ENCODE measurements around the gene SLC44A2.
"Not testable (repeated sequence)": the region's sequence is repeated elsewhere in the genome, so short reads cannot be mapped to it uniquely, and the experiment has no call there.

The SLC44A2 gene

DNA sequence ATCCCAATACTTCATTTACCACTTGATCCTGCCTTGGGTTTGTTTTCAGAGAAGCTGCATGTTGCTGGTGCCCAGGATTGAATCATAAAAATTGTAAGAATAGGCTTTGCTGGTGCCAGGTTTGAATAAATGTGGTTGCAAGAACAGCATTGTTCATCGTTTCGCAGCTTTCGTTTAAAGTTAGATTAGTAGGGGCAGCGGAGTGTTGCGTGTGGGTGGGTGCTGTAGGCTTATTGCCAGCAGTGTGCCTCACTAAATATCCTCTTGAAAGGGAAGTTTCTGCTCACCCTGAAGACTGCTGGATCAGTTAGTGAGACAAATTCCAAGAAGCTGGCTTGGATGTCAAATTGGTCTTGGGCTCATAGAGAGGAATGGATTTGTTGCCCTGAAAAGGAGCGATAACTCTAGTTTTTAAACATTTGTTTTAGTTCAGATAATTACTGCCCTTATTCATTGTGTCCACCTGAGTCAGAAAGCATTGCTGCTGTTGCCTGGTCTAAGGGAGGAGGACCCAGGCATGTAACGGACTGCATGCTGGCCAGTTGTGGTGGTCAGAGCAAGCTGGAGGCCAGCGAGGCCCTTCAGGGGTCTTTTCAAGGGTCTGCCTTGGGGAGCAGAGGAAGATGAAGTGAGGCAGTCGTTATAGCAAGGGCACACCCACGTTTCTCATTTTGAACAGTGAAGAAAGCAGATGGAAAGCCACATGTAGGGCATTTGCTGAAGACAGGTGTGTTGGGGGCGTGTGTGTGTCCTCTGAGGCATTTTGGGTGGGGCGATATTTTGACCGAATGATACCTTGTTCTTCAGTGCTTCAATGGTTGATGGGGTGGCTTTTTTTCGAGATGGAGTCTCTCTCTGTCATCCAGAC lies 37.3 kb downstream of the SLC44A2 start:
- H3K27ac ChIP-seq: peak overlapping the region; percentile 8; the same call in 1 of the 2 replicates

DNA sequence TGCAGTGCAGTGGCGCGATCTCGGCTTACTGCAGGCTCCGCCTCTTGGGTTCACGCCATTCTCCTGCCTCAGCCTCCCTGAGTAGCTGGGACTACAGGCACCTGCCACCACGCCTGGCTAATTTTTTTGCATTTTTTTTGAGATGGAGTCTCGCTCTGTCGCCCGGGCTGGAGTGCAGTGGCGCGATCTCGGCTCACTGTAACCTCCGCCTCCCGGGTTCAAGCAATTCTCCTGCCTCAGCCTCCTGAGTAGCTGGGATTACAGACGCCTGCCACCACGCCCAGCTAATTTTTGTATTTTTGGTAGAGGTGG lies 37.9 kb downstream of the SLC44A2 start:
- not testable (repeated sequence) for H3K27ac ChIP-seq; H3K4me3 ChIP-seq; H3K9me3 ChIP-seq (ENCODE audit: low read depth, low read length); DNase-seq (ENCODE audit: low read depth, low spot score); H3K9ac ChIP-seq (ENCODE audit: insufficient read length)
- H3K36me3 ChIP-seq (ENCODE audit: insufficient read depth, low read length): peaks cover 66% of the 10 kb centered on the region

More for the DNA sequence above, 37.3 kb downstream of the SLC44A2 start:
- TF ChIP-seq EZH2 (IDR thresholded peaks at IDR 0.05): no peak
- TF ChIP-seq POLR2AphosphoS5 (IDR thresholded peaks at IDR 0.05; ENCODE audit: borderline replicate concordance, low read depth, low read length): no peak
- no peak for TF ChIP-seq FOXP2 (optimal IDR thresholded peaks at IDR 0.05; ENCODE audit: control extremely low read depth, extremely low read length, insufficient read depth)
- DNase-seq (ENCODE audit: low read depth, low spot score): no peak
- H3K9ac ChIP-seq (ENCODE audit: insufficient read length): no peak overlapping the region
- no peaks in the 10 kb centered on the region for H3K9me3 ChIP-seq (ENCODE audit: low read depth, low read length)
- H3K36me3 ChIP-seq (ENCODE audit: insufficient read depth, low read length): peaks cover 68% of the 10 kb centered on the region
- no peak overlapping the region for H3K4me3 ChIP-seq

DNA sequence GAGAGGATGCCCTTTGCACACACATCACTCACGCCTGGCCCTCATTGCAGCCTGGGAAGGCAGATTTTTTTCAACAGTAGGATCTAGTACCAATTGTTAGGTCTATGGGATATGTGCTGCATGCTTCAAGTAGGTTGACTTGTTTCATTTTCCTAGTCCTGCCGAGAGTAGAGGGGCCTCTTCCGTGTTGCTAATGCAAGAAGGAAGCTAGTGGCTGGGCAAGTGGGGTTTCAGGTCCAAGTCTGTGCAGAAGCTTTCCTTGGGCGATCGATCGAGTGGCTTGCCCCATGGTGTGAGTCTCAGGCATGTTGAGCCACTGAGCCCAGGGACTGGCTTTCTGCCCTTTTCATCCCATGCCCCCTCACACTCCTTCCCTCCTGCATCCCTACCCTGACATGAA lies 42.5 kb downstream of the SLC44A2 start:
- TF ChIP-seq EZH2 (IDR thresholded peaks at IDR 0.05): no peak
- no peak for TF ChIP-seq POLR2AphosphoS5 (IDR thresholded peaks at IDR 0.05; ENCODE audit: borderline replicate concordance, low read depth, low read length)
- TF ChIP-seq FOXP2 (optimal IDR thresholded peaks at IDR 0.05; ENCODE audit: control extremely low read depth, extremely low read length, insufficient read depth): no peak
- Histone ChIP-seq H3K36me3 (ENCODE audit: insufficient read depth, low read length) (peaks cover 62% of the 10 kb centered on the region), H3K9ac (ENCODE audit: insufficient read length) (no peak overlapping the region), H3K27ac (no peak overlapping the region), H3K9me3 (ENCODE audit: low read depth, low read length) (no peaks in the 10 kb centered on the region), H3K4me3 (no peak overlapping the region)
- DNase-seq (ENCODE audit: low read depth, low spot score): no peak

DNA sequence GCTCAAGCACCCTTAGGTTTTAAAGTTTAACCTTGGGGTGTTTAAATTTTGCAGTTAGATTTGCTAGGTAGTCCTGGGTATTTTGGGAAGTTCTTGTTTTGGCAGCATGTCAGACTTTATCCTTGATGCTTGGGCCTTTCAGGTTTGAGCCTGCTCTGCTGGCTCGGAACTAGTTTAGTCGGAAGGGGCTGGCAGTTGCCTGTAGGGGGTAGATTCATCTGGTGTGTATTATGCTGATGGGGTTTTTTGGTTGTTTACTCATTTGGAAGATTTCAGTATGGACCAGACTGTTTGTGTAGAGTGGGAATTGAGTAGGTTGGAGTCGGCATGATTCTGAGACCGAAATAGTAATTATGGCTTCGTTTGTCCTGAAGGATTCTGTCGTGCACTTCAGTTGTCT lies 43.9 kb downstream of the SLC44A2 start:
- Histone ChIP-seq H3K4me3 (no peak overlapping the region), H3K9me3 (ENCODE audit: low read depth, low read length) (no peaks in the 10 kb centered on the region), H3K9ac (ENCODE audit: insufficient read length) (no peak overlapping the region), H3K36me3 (ENCODE audit: insufficient read depth, low read length) (peaks cover 72% of the 10 kb centered on the region), H3K27ac (peak overlapping the region; percentile 30; the same call in 1 of the 2 replicates)
- TF ChIP-seq EZH2 (IDR thresholded peaks at IDR 0.05): no peak
- TF ChIP-seq POLR2AphosphoS5 (IDR thresholded peaks at IDR 0.05; ENCODE audit: borderline replicate concordance, low read depth, low read length): no peak
- no peak for TF ChIP-seq FOXP2 (optimal IDR thresholded peaks at IDR 0.05; ENCODE audit: control extremely low read depth, extremely low read length, insufficient read depth)
- no peak for DNase-seq (ENCODE audit: low read depth, low spot score)

DNA sequence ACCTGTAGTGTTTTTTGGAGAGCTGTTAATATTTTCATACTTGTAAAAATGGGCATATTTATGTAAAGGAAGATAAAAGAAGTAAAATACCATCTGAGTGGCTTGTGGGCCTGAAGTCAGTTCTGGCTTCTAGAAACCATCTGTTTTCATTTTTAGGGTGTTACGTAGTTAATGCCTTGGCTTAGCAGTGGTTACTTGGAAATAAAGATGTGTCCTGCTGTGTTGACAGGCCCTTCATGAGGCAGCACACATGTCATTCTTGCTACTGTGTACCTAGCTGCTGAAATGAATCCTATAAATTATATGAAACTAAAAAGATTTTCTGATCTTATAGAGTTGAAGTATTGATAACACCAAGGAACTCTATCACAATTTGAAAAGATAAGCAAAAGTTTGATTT lies 44.8 kb downstream of the SLC44A2 start:
- H3K36me3 ChIP-seq (ENCODE audit: insufficient read depth, low read length): peaks cover 80% of the 10 kb centered on the region
- no peak overlapping the region for H3K9ac ChIP-seq (ENCODE audit: insufficient read length)
- DNase-seq (ENCODE audit: low read depth, low spot score): no peak
- H3K27ac ChIP-seq: 0 out of 2 replicates have a peak overlapping the region, but pooled peaks have one; percentile 30
- TF ChIP-seq POLR2AphosphoS5 (IDR thresholded peaks at IDR 0.05; ENCODE audit: borderline replicate concordance, low read depth, low read length): no peak
- no peak for TF ChIP-seq EZH2 (IDR thresholded peaks at IDR 0.05)
- TF ChIP-seq FOXP2 (optimal IDR thresholded peaks at IDR 0.05; ENCODE audit: control extremely low read depth, extremely low read length, insufficient read depth): no peak
- no peaks in the 10 kb centered on the region for H3K9me3 ChIP-seq (ENCODE audit: low read depth, low read length)
- no peak overlapping the region for H3K4me3 ChIP-seq

DNA sequence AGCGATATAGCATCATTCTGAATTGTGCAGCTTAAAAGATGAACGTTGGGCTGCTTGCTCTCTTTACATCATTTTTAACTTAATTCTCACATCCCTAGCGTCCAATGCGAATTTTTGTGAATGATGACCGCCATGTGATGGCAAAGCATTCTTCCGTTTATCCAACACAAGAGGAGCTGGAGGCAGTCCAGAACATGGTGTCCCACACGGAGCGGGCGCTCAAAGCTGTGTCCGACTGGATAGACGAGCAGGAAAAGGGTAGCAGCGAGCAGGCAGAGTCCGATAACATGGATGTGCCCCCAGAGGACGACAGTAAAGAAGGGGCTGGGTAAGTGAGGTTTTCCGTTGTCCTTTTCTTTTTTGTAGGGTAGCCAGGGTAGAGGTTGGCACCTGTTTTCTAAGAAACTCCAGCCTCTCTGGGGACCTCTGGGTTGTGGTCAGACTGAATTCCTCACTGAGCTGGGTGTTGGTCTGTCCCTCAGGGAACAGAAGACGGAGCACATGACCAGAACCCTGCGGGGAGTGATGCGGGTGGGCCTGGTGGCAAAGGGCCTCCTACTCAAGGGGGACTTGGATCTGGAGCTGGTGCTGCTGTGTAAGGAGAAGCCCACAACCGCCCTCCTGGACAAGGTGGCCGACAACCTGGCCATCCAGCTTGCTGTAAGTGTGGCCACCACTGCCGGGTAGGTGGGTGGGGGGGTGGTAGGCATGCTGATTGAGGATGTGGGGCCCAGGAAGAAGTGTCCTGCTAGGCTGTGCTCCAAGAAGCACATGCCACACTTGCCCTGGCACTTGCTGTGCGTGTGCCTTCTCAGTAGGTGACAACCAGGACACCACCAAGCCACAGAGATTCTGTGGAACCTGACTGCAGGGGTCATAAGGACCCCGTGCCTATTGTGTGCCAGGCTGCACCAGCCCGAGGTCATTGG lies 45.8 kb downstream of the SLC44A2 start:
- H3K4me3 ChIP-seq: no peak overlapping the region
- H3K9me3 ChIP-seq (ENCODE audit: low read depth, low read length): no peaks in the 10 kb centered on the region
- H3K27ac ChIP-seq: no peak overlapping the region
- TF ChIP-seq POLR2AphosphoS5 (IDR thresholded peaks at IDR 0.05; ENCODE audit: borderline replicate concordance, low read depth, low read length): no peak
- TF ChIP-seq EZH2 (IDR thresholded peaks at IDR 0.05): no peak
- no peak for TF ChIP-seq FOXP2 (optimal IDR thresholded peaks at IDR 0.05; ENCODE audit: control extremely low read depth, extremely low read length, insufficient read depth)
- DNase-seq (ENCODE audit: low read depth, low spot score): no peak
- no peak overlapping the region for H3K9ac ChIP-seq (ENCODE audit: insufficient read length)
- peaks cover 84% of the 10 kb centered on the region for H3K36me3 ChIP-seq (ENCODE audit: insufficient read depth, low read length)

DNA sequence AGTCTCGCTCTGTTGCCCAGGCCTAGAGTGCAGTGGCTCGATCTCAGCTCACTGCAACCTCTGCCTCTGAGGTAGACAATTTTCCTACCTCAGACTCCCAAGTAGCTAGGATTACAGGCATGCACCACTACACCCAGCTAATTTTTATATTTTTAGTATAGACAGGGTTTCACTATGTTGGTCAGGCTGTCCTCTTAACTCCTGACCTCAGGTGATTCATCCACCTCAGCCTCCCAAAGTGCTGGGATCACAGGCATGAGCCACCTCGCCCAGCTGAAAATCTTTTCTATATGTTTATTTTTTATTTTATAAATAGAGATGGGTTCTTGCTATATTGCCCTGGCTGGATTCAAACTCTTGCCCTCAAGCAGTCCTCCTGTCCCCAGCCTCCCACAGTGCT lies 46.6 kb downstream of the SLC44A2 start:
- H3K9ac ChIP-seq (ENCODE audit: insufficient read length); H3K9me3 ChIP-seq (ENCODE audit: low read depth, low read length); H3K27ac ChIP-seq; H3K4me3 ChIP-seq; DNase-seq (ENCODE audit: low read depth, low spot score): not testable (repeated sequence)
- peaks cover 81% of the 10 kb centered on the region for H3K36me3 ChIP-seq (ENCODE audit: insufficient read depth, low read length)

DNA sequence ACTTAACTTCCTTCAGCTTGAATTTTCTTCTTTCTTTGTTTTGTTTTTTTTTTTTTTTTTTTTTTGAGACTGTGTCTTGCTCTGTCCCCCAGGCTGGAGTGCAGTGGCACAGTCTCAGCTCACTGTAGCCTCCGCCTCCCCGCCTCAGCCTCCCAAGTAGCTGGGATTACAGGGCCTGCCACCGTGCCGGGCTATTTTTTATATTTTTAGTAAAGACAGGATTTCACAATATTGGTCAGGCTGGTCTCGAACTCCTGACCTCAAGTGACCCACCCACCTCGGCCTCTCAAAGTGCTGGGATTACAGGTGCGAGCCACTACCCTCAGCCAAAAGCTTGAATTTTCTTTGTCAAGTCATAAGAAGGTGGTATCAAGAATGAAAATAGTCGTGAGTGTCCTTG lies 49.9 kb downstream of the SLC44A2 start:
- not testable (repeated sequence) for H3K9me3 ChIP-seq (ENCODE audit: low read depth, low read length); H3K9ac ChIP-seq (ENCODE audit: insufficient read length); H3K27ac ChIP-seq; DNase-seq (ENCODE audit: low read depth, low spot score); H3K4me3 ChIP-seq
- peaks cover 92% of the 10 kb centered on the region for H3K36me3 ChIP-seq (ENCODE audit: insufficient read depth, low read length)

All from SK-N-MC (cell line).